Right lobe of liver (tissue), 6 donors: ENCODE data around the gene ACP1. TPM values are rescaled to one million over a fixed set of nuclear protein-coding genes. Genes with fewer than 3 reads are reported as not detected.

Experiments used
- ATAC-seq, 4 donors: fragments of 200-7000 bp; cut with Tn5 transposase; one replicate each; pipeline ENCODE4 v1.9.1; 2020; ENCODE audit warnings: mild to moderate bottlenecking in 4 of 4, moderate library complexity in 4 of 4
- DNase-seq, 3 donors: peaks; one replicate each; pipeline ENCODE4 v3.0.0-alpha.2; 2020
- H3K27ac ChIP-seq, 3 donors: fragments of 200-600 bp; one replicate each; pipeline ENCODE4 v1.8.0; 2022
- H3K27me3 ChIP-seq, 2 donors: fragments of 200-600 bp; one replicate each; pipeline ENCODE4 v1.8.0; 2022
- H3K36me3 ChIP-seq, 4 donors: fragments of 200-600 bp; sonication (generic) in 1 of 4; one replicate each; pipeline versions ENCODE4 v1.5.1 to v1.8.0; 2017 to 2022; ENCODE audit warnings: control low read depth in 1 of 4
- H3K4me1 ChIP-seq, 4 donors: fragments of 200-600 bp; sonication (generic) in 1 of 4; one replicate each; pipeline versions ENCODE4 v1.5.1 to v1.8.0; 2017 to 2022; ENCODE audit warnings: control low read depth in 1 of 4
- H3K4me3 ChIP-seq, 3 donors: fragments of 200-600 bp; one replicate each; pipeline ENCODE4 v1.8.0; 2022
- H3K9me3 ChIP-seq, 4 donors: fragments of 200-600 bp; sonication (generic) in 1 of 4; one replicate each; pipeline versions ENCODE4 v1.5.1 to v1.8.0; 2017 to 2022; ENCODE audit warnings: control low read depth in 1 of 4
- POLR2A ChIP-seq: fragments of 450-650 bp; IDR thresholded peaks from one replicate; pipeline ENCODE4 v1.6.1; 2017; ENCODE audit warnings: antibody characterized with exemption, mild to moderate bottlenecking
- WGBS: methylation state at CpG from one replicate; pipeline ENCODE4 v1.1.6; 2018; ENCODE audit warnings: low coverage, low lambda C conversion rate; ENCODE audit not compliant: insufficient coverage; ENCODE audit errors: missing lambda C conversion rate; 5-methylcytosine and 5-hydroxymethylcytosine counted together
- intact Hi-C, 2 donors: fragments of 100-400 bp; cut with DNase I; formaldehyde crosslinking; loops; one replicate each; pipeline versions ENCODE4 v1.11.2 to v1.14.1; 2022
- total RNA-seq, 6 experiments: library from RNA; depleted of rRNA in 2 of 6; stranded (reverse); fragments of >200 nt in 2 of 6; fragmentation: NEBNext Ultra II Directional in 3 of 6; extraction: Animal tissue kit (Norgen Biotek cat#: 25700) in 3 of 6; gene quantifications; one replicate each; pipeline versions ENCODE4 v1.1.0 to v1.2.4, GENCODE V29; 2016 to 2023
- TF ChIP-seq, protein P1 (sequence below), 4 donors: fragments of 200-600 bp in 3 of 4; fragments of 450-650 bp in 1 of 4; IDR thresholded peaks; one replicate each; pipeline versions ENCODE4 v1.5.1 to v1.8.0; 2016 to 2022; ENCODE audit warnings: antibody characterized with exemption in 4 of 4, mild to moderate bottlenecking in 2 of 4
- donor health status: DM: no; HTN: yes; CAD: no.
- donor health status: DM: no; HTN: no; CAD: no.
- donor health status: DM: no; HTN: no; CAD: no.
- donor health status: DM: no; HTN: yes; CAD: no.
- donor health status: DM: no; HTN: yes; CAD: no.

Gene ACP1
- total RNA-seq, 6 experiments from 2014 or later: 52.1 to 72.1 (median 60.3) TPM

GRCh38 chr2:238869-239268 is 25.9 kb upstream of the ACP1 start:
- Histone ChIP-seq H3K36me3 (peaks cover 0 to 2% (median 0%) of the 10 kb centered on the region in 4 donors), H3K4me1 (peaks cover 0 to 11% (median 5%) of the 10 kb centered on the region in 4 donors), H3K27me3 (no peaks in the 10 kb centered on the region), H3K4me3 (no peak overlapping the region), H3K9me3 (peaks cover 0 to 1% (median 0%) of the 10 kb centered on the region in 4 donors), H3K27ac (no peak overlapping the region)
- WGBS: 96% methylated on average over 5 of the region's 5 CpGs
- no peak for ATAC-seq
- intact Hi-C loops: no loop called here
- TF ChIP-seq, protein P1, sequence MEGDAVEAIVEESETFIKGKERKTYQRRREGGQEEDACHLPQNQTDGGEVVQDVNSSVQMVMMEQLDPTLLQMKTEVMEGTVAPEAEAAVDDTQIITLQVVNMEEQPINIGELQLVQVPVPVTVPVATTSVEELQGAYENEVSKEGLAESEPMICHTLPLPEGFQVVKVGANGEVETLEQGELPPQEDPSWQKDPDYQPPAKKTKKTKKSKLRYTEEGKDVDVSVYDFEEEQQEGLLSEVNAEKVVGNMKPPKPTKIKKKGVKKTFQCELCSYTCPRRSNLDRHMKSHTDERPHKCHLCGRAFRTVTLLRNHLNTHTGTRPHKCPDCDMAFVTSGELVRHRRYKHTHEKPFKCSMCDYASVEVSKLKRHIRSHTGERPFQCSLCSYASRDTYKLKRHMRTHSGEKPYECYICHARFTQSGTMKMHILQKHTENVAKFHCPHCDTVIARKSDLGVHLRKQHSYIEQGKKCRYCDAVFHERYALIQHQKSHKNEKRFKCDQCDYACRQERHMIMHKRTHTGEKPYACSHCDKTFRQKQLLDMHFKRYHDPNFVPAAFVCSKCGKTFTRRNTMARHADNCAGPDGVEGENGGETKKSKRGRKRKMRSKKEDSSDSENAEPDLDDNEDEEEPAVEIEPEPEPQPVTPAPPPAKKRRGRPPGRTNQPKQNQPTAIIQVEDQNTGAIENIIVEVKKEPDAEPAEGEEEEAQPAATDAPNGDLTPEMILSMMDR (IDR thresholded peaks at IDR 0.05): no peak
- no peak for TF ChIP-seq POLR2A
- no peak for DNase-seq

- Histone ChIP-seq H3K9me3 (no peaks in the 10 kb centered on the region), H3K4me3 (no peak overlapping the region), H3K4me1 (no peaks in the 10 kb centered on the region), H3K27ac (no peak overlapping the region), H3K36me3 (peaks cover 0 to 20% (median 1%) of the 10 kb centered on the region in 4 donors), H3K27me3 (no peaks in the 10 kb centered on the region)
- TF ChIP-seq, protein P1 (IDR thresholded peaks at IDR 0.05): no peak
- TF ChIP-seq POLR2A: no peak
- 70% methylated on average over 2 of the region's 7 CpGs for WGBS
- intact Hi-C loops: no loop called here
- ATAC-seq: no peak
- DNase-seq: no peak
These were observed 20.2 kb upstream of the ACP1 start for GRCh38 chr2:244547-244946.

DNA sequence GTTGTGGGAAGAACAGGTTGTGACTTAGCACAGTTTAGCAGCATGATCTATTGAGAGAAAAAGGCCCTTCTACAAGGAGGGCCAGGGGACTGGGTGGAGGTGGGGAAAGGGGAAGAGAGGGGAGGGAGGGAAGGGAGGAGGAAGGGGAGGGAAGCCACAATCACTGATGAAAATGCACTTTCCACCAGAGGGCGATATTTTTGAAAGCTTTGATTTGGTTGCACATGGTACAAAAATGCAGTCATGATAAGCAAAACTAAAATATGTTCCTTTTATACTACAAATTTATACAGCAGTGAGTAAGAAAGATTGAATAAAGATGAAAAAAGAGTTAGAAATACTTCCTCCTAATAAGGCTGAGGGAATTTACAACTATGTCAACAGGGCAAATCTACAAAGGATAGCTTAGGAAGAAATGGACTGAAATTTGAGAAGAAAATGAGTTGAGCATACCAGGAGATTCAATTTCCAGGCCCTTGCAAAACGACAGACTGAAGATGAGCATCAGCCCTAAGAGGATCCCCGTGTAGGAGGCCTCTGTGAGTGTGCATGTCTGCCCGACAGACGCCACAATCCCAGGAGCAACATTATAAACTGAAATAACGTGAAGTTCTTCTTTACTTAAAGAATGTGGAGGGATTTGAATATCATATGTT is 18.1 kb upstream of the ACP1 start:
- Histone ChIP-seq H3K9me3 (no peaks in the 10 kb centered on the region), H3K36me3 (peaks cover 0 to 20% (median 1%) of the 10 kb centered on the region in 4 donors), H3K27me3 (no peaks in the 10 kb centered on the region), H3K4me3 (no peak overlapping the region), H3K27ac (no peak overlapping the region), H3K4me1 (no peaks in the 10 kb centered on the region)
- TF ChIP-seq POLR2A: no peak
- TF ChIP-seq, protein P1 (IDR thresholded peaks at IDR 0.05): peak; percentile 50 to 69 (median 62)
- no peak for DNase-seq
- WGBS: 62% methylated on average over 6 of the region's 6 CpGs
- intact Hi-C loops: no loop called here
- peak; percentile 75 to 90 (median 84) for ATAC-seq

GRCh38 chr2:248724-249123 is 16.0 kb upstream of the ACP1 start:
- H3K36me3 ChIP-seq: peaks cover 0 to 20% (median 0%) of the 10 kb centered on the region in 4 donors
- DNase-seq: no peak
- H3K27me3 ChIP-seq: no peaks in the 10 kb centered on the region
- no peak overlapping the region for H3K27ac ChIP-seq
- no peak for TF ChIP-seq POLR2A
- TF ChIP-seq, protein P1 (IDR thresholded peaks at IDR 0.05): no peak
- no peak for ATAC-seq
- intact Hi-C loops: no loop called here
- no peak overlapping the region for H3K4me3 ChIP-seq
- no peaks in the 10 kb centered on the region for H3K9me3 ChIP-seq
- WGBS: 79% methylated on average over 2 of the region's 2 CpGs
- H3K4me1 ChIP-seq: no peaks in the 10 kb centered on the region
